ENCODE results near the gene GABRR2.

The GABRR2 gene

DNA sequence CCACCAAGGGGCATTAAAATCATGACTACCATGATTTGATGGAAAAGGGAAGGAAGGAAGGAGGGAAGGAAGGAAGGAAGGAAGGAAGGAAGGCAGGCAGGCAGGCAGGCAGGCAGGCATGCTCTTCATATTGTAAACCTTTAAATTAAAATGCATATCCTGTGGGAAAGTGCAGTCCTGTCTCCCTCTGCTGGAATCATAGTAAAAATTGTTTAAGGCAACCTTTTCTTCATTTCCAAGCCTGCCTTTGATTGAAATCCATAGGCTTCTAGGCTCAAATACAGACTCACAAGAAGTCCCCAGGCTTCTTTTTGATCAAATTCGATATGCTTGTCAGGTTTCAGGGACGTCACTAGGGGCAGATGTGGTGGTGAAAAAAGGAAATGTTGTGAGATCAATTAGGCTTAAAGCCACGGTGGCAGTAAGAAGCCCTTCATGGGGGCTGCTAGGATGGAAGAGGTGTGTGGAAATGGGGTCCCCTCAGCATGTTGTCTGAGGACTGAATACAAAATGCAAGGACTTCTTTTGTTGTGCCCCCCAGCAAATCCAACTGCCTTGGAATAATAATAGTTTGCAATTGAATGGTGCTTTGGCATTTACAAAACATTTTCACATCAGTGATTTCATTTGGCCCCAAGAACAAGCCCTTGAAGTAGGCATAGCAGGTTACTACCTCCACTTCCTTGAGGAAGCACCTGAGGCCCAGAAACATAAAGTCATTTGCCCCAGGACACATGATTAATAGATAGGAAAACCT, 72.3 kb downstream of the GABRR2 start:
- POLR2A ChIA-PET: no interaction called here
- TF ChIP-seq OSR2 (tag by site-specific recombination; IDR thresholded peaks at IDR 0.05) (no peak), ZNF600 (tag by site-specific recombination; IDR thresholded peaks at IDR 0.05) (no peak), OVOL3 (tag by site-specific recombination; IDR thresholded peaks at IDR 0.05) (no peak), WT1 (tag by site-specific recombination; IDR thresholded peaks at IDR 0.05) (no peak), ZNF335 (tag by site-specific recombination; conservative IDR thresholded peaks at IDR 0.05) (peak; percentile 89), ZNF654 (tag by site-specific recombination; IDR thresholded peaks at IDR 0.05; ENCODE audit: low read depth) (peak; percentile 85), ZNF366 (tag by site-specific recombination; conservative IDR thresholded peaks at IDR 0.05) (peak; percentile 95), ZNF707 (tag by site-specific recombination; IDR thresholded peaks at IDR 0.05) (no peak), ZNF157 (tag by site-specific recombination; IDR thresholded peaks at IDR 0.05) (no peak), TRIM28 (IDR thresholded peaks at IDR 0.05; ENCODE audit: borderline replicate concordance, low read length) (0 out of 2 replicates have a peak, but pooled peaks have one; percentile 40), PRDM1 (tag by site-specific recombination; IDR thresholded peaks at IDR 0.05) (peak; percentile 36; the same call in 1 of the 2 replicates), ZSCAN30 (tag by site-specific recombination; IDR thresholded peaks at IDR 0.05) (peak; percentile 95)
- TF ChIP-seq, protein P1, sequence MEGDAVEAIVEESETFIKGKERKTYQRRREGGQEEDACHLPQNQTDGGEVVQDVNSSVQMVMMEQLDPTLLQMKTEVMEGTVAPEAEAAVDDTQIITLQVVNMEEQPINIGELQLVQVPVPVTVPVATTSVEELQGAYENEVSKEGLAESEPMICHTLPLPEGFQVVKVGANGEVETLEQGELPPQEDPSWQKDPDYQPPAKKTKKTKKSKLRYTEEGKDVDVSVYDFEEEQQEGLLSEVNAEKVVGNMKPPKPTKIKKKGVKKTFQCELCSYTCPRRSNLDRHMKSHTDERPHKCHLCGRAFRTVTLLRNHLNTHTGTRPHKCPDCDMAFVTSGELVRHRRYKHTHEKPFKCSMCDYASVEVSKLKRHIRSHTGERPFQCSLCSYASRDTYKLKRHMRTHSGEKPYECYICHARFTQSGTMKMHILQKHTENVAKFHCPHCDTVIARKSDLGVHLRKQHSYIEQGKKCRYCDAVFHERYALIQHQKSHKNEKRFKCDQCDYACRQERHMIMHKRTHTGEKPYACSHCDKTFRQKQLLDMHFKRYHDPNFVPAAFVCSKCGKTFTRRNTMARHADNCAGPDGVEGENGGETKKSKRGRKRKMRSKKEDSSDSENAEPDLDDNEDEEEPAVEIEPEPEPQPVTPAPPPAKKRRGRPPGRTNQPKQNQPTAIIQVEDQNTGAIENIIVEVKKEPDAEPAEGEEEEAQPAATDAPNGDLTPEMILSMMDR (tag by site-specific recombination; IDR thresholded peaks at IDR 0.05): peak; percentile 68; the same call in 1 of the 2 replicates
- CTCF ChIA-PET: interaction anchor here (0.5 to 7.6 kb wide), 40 partner anchors 11 to 1742 kb away, joined by 3 to 108 read pairs (median 4); no protein-coding TSS in a partner anchor
- Histone ChIP-seq H3K27ac (ENCODE audit: extremely low read depth, low read depth, low read length) (no peak overlapping the region), H3K4me1 (ENCODE audit: control insufficient read depth, insufficient read depth, low read length) (no peaks in the 10 kb centered on the region), H3K4me3 (ENCODE audit: low read depth, low read length) (no peak overlapping the region), H3K9me3 (ENCODE audit: control insufficient read depth, insufficient read depth, low read depth, low read length) (no peaks in the 10 kb centered on the region), H3K36me3 (ENCODE audit: control insufficient read depth in 2 of 2, insufficient read depth in 1 of 2, low read length in 2 of 2) (no peaks in the 10 kb centered on the region)

GRCh38 chr6:89239338-89239737, 75.8 kb downstream of the GABRR2 start:
- Histone ChIP-seq H3K4me1 (ENCODE audit: control insufficient read depth, insufficient read depth, low read length) (no peaks in the 10 kb centered on the region), H3K4me3 (ENCODE audit: low read depth, low read length) (no peak overlapping the region), H3K9me3 (ENCODE audit: control insufficient read depth, insufficient read depth, low read depth, low read length) (no peaks in the 10 kb centered on the region), H3K27ac (ENCODE audit: extremely low read depth, low read depth, low read length) (no peak overlapping the region), H3K36me3 (ENCODE audit: control insufficient read depth in 2 of 2, insufficient read depth in 1 of 2, low read length in 2 of 2) (no peaks in the 10 kb centered on the region)
- ChIA-PET POLR2A (interaction anchor here (0.6 kb wide), 1 partner anchor 89 kb away, joined by 5 read pairs; no protein-coding TSS in a partner anchor), CTCF (interaction anchor here (0.6 to 7.6 kb wide), 6 partner anchors 17 to 256 kb away, joined by 4 to 108 read pairs (median 4); no protein-coding TSS in a partner anchor)
- no peak for TF ChIP-seq SETDB1 (IDR thresholded peaks at IDR 0.05; ENCODE audit: insufficient read length, low read length)
- no peak for TF ChIP-seq EGR2 (tag by site-specific recombination; IDR thresholded peaks at IDR 0.05; ENCODE audit: low read depth)
- TF ChIP-seq, protein P2, sequence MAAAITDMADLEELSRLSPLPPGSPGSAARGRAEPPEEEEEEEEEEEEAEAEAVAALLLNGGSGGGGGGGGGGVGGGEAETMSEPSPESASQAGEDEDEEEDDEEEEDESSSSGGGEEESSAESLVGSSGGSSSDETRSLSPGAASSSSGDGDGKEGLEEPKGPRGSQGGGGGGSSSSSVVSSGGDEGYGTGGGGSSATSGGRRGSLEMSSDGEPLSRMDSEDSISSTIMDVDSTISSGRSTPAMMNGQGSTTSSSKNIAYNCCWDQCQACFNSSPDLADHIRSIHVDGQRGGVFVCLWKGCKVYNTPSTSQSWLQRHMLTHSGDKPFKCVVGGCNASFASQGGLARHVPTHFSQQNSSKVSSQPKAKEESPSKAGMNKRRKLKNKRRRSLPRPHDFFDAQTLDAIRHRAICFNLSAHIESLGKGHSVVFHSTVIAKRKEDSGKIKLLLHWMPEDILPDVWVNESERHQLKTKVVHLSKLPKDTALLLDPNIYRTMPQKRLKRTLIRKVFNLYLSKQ (tag by site-specific recombination; IDR thresholded peaks at IDR 0.05; ENCODE audit: borderline replicate concordance): no peak
- no peak for TF ChIP-seq ZNF324 (tag by site-specific recombination; IDR thresholded peaks at IDR 0.05)
- TF ChIP-seq ZNF174 (tag by site-specific recombination; IDR thresholded peaks at IDR 0.05): no peak
- TF ChIP-seq, protein P3, sequence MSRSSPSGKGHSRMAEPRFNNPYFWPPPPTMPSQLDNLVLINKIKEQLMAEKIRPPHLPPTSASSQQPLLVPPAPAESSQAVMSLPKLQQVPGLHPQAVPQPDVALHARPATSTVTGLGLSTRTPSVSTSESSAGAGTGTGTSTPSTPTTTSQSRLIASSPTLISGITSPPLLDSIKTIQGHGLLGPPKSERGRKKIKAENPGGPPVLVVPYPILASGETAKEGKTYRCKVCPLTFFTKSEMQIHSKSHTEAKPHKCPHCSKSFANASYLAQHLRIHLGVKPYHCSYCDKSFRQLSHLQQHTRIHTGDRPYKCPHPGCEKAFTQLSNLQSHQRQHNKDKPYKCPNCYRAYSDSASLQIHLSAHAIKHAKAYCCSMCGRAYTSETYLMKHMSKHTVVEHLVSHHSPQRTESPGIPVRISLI (tag by site-specific recombination; IDR thresholded peaks at IDR 0.05): 0 out of 2 replicates have a peak, but pooled peaks have one; percentile 19
